GM12892 (cell line): Measurements from ENCODE around the gene LY6G6C.
A peak's percentile ranks its signal among the peaks of the same experiment; 100 is the strongest.

Experiments
- DNase-seq: peaks from one replicate; pipeline ENCODE4 v3.0.0; 2011; ENCODE audit not compliant: insufficient read length
- FAIRE-seq: peaks from 2 replicates; lab custom pipeline; 2011; peaks lifted over from hg19 to GRCh38; lab: Jason Lieb, UNC
- POLR2A ChIP-seq: IDR thresholded peaks from 2 replicates; pipeline ENCODE4 v1.6.1; 2011; ENCODE audit warnings: low read depth, low read length, control low read depth
- POLR2AphosphoS5 ChIP-seq: IDR thresholded peaks from 2 replicates; pipeline ENCODE4 v1.6.1; 2011; ENCODE audit warnings: low read depth, low read length, control low read depth
- TAF1 ChIP-seq: IDR thresholded peaks from 2 replicates; pipeline ENCODE4 v1.6.1; 2011; ENCODE audit warnings: low read depth, mild to moderate bottlenecking, control low read depth, low read length, borderline replicate concordance

The LY6G6C gene

DNA sequence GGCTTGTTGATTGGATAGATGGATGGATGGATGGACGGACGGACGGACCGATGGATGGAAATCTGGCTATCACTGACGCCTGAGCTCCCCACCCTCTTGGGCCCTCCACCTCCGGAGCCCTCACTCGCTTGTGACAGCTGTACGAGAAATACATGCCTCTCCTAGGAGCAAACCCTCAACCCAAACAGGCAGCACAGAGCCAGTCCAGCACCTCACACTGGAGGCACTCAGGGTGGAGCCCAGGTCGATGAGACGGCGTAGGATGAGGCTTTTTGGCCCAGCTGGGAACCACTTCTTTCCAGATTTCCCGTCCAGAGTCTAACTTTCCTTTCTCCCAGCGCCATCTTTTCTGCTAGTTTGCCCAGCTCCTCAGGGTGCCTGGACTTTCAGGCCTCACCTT, 38.0 kb downstream of the LY6G6C start:
- no peak for DNase-seq
- no peak for FAIRE-seq
- TF ChIP-seq POLR2AphosphoS5 (no peak), TAF1 (no peak), POLR2A (no peak)

- no peak for FAIRE-seq
- DNase-seq, result peak; percentile 71
- no peak for TF ChIP-seq TAF1
- no peak for TF ChIP-seq POLR2AphosphoS5
- TF ChIP-seq POLR2A, result no peak
These were observed 40.3 kb downstream of the LY6G6C start for GRCh38 chr6:31681135-31681671.

DNA sequence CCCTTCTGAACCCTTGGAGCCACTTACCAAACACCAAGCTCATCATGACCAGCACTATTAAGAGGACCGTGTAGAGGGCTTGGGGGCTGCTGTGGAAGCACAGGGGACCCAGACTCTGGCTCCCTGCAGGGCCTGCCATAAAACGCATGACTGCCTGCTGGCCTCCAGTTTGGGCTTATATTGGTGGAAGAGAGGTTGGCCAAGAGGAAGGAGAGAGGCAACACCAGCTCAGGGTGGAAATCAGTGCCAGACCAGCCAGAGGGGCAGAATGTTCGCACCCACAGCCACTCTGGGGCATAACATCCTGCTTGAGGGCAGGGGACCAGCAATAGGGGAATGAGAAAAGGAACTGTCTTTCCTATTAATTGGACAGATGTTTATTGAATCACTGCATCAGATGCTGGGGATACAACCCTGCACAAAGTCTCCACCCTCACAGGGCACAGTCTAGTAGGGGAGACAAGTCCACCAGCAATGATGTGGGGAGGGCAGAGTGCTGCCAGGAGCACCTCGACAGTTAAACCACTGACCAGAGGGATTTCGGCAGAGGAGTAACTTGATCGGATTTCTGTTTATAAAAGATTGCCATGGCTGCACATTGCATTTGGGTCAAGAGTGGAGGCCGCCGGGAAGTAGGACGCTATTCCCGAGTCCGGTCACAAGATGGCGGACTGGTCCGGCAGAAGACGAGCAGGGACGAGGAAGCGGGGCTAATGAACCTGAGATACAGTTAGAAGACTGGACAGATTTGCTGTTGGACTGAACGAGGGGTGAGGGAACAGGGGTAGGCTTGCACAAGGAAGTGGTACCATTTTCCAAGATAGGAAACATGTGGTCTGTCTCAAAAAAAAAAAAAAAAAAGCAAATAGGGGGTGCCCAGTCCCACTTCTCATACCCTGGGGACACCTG, 41.1 kb downstream of the LY6G6C start, which contains the start of gene LY6G5C:
TSS of gene LY6G5C (minus strand) at position 842 of the 909 bp plus-strand sequence. CDS start at position 148, 694 bp downstream.
- FAIRE-seq (peak; percentile 90), DNase-seq (peak; percentile 52)
- TF ChIP-seq POLR2A (no peak), TAF1 (peak; percentile 8; the same call in 1 of the 2 replicates), POLR2AphosphoS5 (no peak)

GRCh38 chr6:31677955-31678354, 43.6 kb downstream of the LY6G6C start:
- DNase-seq, result no peak
- TF ChIP-seq TAF1 (no peak), POLR2AphosphoS5 (no peak), POLR2A (no peak)
- no peak for FAIRE-seq

GRCh38 chr6:31676904-31677303, 44.6 kb downstream of the LY6G6C start:
- DNase-seq, result no peak
- no peak for FAIRE-seq
- no peak for TF ChIP-seq TAF1
- TF ChIP-seq POLR2AphosphoS5, result no peak
- no peak for TF ChIP-seq POLR2A

DNA sequence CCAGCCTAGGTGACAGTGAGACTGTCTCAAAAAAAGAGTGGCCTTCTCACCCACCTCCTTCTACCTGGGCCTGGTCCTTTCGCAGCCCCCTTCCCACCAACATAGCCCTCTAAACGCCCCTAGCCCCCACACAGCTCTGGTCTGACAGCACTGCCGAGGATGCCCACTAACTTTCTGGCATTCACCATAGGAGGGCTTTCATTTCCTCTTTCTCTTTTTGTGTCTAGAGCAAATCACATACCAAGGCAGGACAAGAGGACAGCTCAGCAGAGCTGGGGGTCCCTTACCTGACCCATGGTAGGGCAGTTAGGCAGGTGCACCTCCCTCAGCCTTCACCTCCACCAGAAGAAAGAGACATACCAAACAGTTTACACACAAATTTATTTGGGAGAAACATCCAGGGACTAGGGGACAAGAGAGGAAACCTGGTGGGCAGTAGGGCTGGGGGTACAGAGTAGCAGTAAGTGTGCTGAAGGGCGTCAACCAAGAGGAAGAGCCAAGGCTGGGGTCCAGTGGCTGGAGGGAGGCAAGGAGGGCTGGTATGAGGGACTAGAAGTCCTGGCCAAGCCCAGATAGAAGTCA, 45.1 kb downstream of the LY6G6C start:
- DNase-seq, result no peak
- no peak for FAIRE-seq
- TF ChIP-seq POLR2AphosphoS5, result no peak
- TF ChIP-seq TAF1, result no peak
- no peak for TF ChIP-seq POLR2A

- no peak for FAIRE-seq
- no peak for DNase-seq
- no peak for TF ChIP-seq POLR2A
- TF ChIP-seq POLR2AphosphoS5, result no peak
- TF ChIP-seq TAF1, result no peak
These were observed 51.9 kb downstream of the LY6G6C start, which contains the start of gene LY6G5B for GRCh38 chr6:31669676-31670075. LY6G5B (plus strand) TSS chr6:31669976; CDS start chr6:31670951, 975 bp downstream.
